ENCODE measurements around the gene LRMDA.

The LRMDA gene

DNA sequence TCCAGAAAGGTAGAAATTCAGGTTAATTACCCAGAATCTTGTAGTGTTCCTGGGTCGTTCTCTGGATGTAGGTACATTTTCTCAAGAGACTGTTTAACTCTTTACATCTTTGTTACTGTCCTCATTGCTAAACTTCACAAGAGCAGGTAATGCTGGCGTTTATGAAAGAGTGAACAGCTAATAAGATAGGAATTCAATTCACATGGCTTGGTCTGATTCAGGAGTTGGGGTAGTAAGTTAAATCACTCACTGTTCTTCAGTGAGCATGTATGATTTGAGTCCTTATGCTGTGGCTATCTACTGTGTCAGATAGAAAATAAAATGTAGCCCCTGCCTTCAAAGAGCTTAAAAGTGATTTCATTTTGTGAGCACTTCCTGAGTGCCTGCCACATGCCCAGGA is 480.0 kb downstream of the LRMDA start:
- no peaks in the 10 kb centered on the region for H3K9me3 Mint-ChIP-seq
- no peaks in the 10 kb centered on the region for H3K36me3 Mint-ChIP-seq
- no peak overlapping the region for H3K27ac Mint-ChIP-seq
- no peaks in the 10 kb centered on the region for H3K4me1 Mint-ChIP-seq
- no peaks in the 10 kb centered on the region for H3K27me3 Mint-ChIP-seq
- H3K4me3 Mint-ChIP-seq, result no peak overlapping the region
- CTCF ChIA-PET, result no interaction called here
- DNase-seq, result no peak

DNA sequence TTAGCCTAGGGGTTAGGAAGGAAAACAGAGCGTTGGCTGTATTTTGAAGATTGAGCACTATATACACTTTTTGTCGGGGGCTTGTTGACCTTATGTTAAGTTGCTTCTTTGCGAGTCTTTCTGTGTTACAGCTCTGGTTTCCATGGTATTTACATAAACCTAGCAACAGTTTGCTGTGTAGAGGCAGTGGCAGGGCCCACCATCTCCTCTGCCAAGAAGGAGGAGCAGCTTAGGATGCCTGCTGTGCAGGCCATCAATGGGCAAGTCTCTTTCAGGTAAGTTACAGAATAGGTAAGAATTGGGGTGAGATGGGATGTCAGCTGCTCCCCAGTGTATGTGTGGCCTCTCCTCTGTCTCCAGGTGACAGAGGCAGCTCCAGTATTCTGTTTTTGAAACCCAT is 485.5 kb downstream of the LRMDA start:
- no peaks in the 10 kb centered on the region for H3K36me3 Mint-ChIP-seq
- DNase-seq, result no peak
- no peaks in the 10 kb centered on the region for H3K9me3 Mint-ChIP-seq
- no peak overlapping the region for H3K27ac Mint-ChIP-seq
- no peak overlapping the region for H3K4me3 Mint-ChIP-seq
- CTCF ChIA-PET, result no interaction called here
- no peaks in the 10 kb centered on the region for H3K27me3 Mint-ChIP-seq
- H3K4me1 Mint-ChIP-seq, result no peaks in the 10 kb centered on the region

DNA sequence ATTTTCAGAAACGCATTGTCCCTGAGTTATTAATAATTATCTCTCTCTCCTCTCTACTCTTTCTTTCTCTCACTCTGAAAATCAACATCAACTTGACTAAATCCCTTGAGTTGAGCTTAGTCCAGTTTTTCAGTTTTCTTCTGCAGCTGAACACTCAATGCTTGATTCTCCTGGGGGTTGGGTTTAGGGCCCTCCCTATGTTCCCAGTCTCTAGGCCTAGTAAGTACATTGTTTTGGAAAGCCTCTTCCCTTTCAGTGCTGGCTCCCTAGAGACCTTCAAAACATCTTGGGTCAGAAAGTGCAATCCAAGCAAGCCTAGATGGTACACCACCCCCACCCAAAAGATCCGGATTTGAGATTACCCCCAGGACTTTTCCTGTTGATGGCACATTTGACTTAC is 488.5 kb downstream of the LRMDA start:
- H3K36me3 Mint-ChIP-seq, result no peaks in the 10 kb centered on the region
- no peak overlapping the region for H3K27ac Mint-ChIP-seq
- DNase-seq, result no peak
- no peaks in the 10 kb centered on the region for H3K4me1 Mint-ChIP-seq
- no peaks in the 10 kb centered on the region for H3K27me3 Mint-ChIP-seq
- CTCF ChIA-PET, result no interaction called here
- no peak overlapping the region for H3K4me3 Mint-ChIP-seq
- H3K9me3 Mint-ChIP-seq, result no peaks in the 10 kb centered on the region

DNA sequence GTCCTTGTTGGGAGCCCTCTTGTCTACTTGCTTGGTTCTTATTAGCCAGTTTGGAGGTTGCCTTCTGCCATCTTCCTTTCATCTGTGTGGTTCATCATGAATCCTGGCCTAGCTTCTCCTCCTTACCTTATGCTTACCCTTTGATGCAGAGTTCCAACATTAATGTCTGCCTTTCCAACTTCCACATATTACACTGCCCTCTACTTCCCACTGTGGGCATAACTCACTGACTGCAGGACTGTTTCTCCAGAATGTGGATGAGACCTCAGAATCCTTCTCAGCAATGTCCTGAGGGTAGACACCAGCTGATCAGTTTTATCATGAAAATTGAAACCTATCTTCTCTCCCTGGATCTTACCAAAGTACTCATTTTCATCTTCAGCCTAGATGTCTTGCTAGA is 491.0 kb downstream of the LRMDA start:
- CTCF ChIA-PET, result no interaction called here
- no peaks in the 10 kb centered on the region for H3K4me1 Mint-ChIP-seq
- H3K27ac Mint-ChIP-seq, result no peak overlapping the region
- no peaks in the 10 kb centered on the region for H3K36me3 Mint-ChIP-seq
- DNase-seq, result no peak
- no peaks in the 10 kb centered on the region for H3K9me3 Mint-ChIP-seq
- no peaks in the 10 kb centered on the region for H3K27me3 Mint-ChIP-seq
- no peak overlapping the region for H3K4me3 Mint-ChIP-seq

DNA sequence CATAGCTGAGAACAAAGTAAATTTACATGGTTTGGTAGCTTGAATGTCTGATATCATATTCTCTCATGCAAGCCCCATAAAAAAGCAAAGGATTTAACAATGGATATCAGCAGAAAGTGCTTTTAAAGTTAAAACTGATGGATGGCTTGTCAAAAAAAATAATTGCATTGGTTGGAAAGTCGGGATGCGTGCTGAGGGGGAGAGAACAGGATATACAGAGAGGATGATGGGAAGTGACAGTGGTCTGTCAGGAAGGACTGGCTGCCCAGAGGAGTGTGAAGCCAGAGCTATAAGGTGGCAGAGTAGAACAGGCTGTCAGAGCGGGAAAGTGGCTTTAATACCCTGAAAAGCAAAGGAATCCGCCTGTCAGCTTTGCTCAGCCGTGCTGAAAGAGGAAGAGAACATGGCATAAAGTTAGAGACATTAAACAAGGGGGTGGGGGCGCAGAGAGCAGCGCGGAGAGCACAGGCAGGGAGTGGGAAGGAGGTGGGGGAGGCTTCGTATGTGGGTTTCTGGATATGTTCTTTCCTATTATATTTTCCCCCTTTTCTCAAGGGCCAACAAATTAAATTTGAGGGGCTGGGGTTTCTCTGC is 493.0 kb downstream of the LRMDA start:
- H3K4me3 Mint-ChIP-seq, result no peak overlapping the region
- no peaks in the 10 kb centered on the region for H3K9me3 Mint-ChIP-seq
- CTCF ChIA-PET, result no interaction called here
- H3K36me3 Mint-ChIP-seq, result no peaks in the 10 kb centered on the region
- H3K27me3 Mint-ChIP-seq, result no peaks in the 10 kb centered on the region
- no peaks in the 10 kb centered on the region for H3K4me1 Mint-ChIP-seq
- DNase-seq, result no peak
- no peak overlapping the region for H3K27ac Mint-ChIP-seq

DNA sequence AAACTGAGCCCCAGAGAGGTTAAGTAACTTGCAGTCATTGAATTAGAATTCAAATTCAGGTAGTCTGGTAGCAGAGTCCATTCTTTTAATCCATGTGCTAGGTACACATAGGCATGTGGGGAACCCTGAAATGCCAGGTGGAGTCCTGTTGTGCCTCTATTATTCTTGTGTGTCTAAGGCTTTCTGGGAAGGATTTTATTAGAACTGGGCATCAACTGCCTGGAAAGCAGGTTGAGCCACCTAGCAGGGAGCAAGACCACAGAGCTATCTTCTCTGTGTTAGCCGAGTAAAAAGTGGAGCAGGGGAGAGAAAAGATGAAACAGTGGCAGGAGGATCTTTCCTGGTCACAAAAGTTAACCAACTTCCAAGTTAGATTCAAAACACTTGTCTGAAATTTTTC is 494.6 kb downstream of the LRMDA start:
- no peaks in the 10 kb centered on the region for H3K36me3 Mint-ChIP-seq
- DNase-seq, result no peak
- no peak overlapping the region for H3K4me3 Mint-ChIP-seq
- no peak overlapping the region for H3K27ac Mint-ChIP-seq
- CTCF ChIA-PET, result no interaction called here
- no peaks in the 10 kb centered on the region for H3K4me1 Mint-ChIP-seq
- H3K27me3 Mint-ChIP-seq, result no peaks in the 10 kb centered on the region
- no peaks in the 10 kb centered on the region for H3K9me3 Mint-ChIP-seq

DNA sequence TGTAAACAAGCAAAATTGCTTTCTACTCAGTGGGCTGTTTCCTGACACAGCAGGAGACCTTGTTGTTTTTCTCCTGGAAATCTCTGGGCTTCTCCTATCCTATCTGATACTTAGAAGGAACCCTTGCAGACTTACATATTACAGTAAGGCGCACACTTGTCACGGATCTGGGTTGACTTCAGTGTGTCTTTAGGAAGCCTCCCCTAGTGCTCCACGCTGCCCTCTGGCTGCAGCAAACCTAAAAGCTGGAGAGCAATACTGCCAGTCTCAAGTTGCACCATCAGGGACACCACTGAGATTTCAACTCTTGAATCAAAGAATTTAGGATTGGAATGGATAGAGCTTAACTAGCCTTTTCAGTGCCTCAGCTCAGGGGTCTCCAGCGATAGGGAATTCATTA is 495.3 kb downstream of the LRMDA start:
- H3K9me3 Mint-ChIP-seq, result no peaks in the 10 kb centered on the region

DNA sequence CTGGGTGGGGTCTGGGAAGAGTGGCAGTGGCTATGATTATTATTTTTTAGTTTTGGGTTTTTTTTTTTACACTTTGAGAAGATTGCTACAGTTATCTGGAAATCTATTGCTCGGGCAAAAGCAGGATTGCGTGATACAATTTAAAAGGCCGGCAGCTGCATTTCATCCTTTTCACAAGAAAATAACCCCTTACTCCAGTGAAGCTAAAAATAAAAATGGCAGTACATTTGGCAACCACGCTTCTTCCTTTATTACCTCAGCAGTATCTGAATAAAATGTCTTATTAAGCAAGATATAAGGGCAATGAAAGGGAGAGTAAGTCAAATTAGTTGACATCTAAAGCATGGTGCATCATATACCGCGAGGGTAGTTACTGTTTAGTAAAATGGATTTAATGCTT is 496.8 kb downstream of the LRMDA start:
- H3K9me3 Mint-ChIP-seq, result no peaks in the 10 kb centered on the region

More for the DNA sequence above, 495.3 kb downstream of the LRMDA start:
- CTCF ChIA-PET, result no interaction called here
- no peak overlapping the region for H3K4me3 Mint-ChIP-seq
- H3K27me3 Mint-ChIP-seq, result no peaks in the 10 kb centered on the region
- DNase-seq, result no peak
- no peaks in the 10 kb centered on the region for H3K4me1 Mint-ChIP-seq
- H3K36me3 Mint-ChIP-seq, result no peaks in the 10 kb centered on the region
- no peak overlapping the region for H3K27ac Mint-ChIP-seq

DNA sequence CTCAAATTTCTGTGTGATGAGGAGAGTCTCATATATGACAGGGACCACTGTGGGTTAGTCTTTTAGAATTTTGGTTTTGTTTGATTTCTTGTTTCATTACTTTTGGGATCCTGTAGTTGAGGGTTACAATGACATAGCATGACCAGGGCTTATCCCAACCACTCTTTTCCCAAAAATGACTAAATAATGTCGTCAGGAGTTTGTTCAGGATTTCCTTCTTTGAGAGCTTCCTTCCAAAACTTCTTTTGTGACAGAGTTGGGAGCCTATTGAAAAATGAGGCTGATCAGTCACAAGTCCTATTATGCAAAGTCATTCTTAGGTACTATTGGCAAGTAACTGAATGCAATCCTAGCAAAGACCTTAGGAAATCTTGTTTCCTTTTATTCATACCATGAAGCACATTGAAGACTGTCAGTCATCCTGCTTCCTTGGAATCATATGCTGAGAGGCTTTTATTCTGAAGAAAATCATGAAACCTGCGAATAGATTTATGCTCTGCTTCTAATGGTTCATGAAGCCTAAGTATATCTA is 498.3 kb downstream of the LRMDA start:
- Mint-ChIP-seq H3K4me3 (no peak overlapping the region), H3K9me3 (no peaks in the 10 kb centered on the region), H3K36me3 (no peaks in the 10 kb centered on the region), H3K4me1 (no peaks in the 10 kb centered on the region), H3K27ac (no peak overlapping the region), H3K27me3 (no peaks in the 10 kb centered on the region)
- no peak for DNase-seq
- CTCF ChIA-PET, result no interaction called here

More for the DNA sequence above, 496.8 kb downstream of the LRMDA start:
- Mint-ChIP-seq H3K36me3 (no peaks in the 10 kb centered on the region), H3K27ac (no peak overlapping the region), H3K27me3 (no peaks in the 10 kb centered on the region), H3K4me3 (no peak overlapping the region), H3K4me1 (no peaks in the 10 kb centered on the region)
- CTCF ChIA-PET, result no interaction called here
- DNase-seq, result no peak

DNA sequence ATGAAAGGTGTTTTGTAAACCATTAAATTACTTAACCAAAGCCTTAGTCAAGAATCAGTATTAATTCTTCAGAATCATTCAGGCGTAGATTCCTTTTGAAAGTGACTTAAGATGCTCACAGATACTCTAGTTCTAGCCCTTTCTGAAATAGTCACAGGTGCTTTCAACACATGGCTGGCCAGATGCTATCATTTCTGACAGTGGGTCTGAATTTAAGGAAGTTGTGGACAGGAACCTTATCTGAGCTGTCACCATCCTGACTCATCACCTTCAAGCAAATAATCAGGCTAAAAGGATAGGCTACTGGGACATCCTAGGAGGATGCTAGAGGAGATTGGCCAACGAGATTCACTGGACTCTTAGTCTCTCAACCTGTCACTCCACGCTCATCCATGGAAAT is 501.5 kb downstream of the LRMDA start:
- DNase-seq, result no peak
- H3K4me3 Mint-ChIP-seq, result no peak overlapping the region
- no peaks in the 10 kb centered on the region for H3K36me3 Mint-ChIP-seq
- no peaks in the 10 kb centered on the region for H3K27me3 Mint-ChIP-seq
- H3K9me3 Mint-ChIP-seq, result no peaks in the 10 kb centered on the region
- CTCF ChIA-PET, result no interaction called here
- H3K4me1 Mint-ChIP-seq, result no peaks in the 10 kb centered on the region
- H3K27ac Mint-ChIP-seq, result no peak overlapping the region

DNA sequence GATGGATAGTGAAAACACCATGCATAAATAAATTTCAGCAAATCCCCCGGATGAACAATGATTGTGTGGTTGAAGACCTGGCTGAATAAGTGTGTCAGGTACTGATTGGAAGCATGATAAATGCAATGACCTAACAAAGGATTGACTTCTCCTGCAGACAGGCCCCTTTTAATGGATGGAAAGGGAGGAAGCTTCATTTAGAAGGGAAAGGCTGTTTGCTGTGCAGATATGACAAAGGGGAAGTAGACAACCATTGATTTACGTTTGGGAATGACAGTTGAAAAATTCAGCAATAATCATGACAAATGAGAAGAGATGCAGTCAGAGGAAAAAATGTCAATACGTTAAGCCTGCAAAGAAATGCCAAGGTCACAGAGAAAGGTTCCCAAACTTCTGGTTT is 503.8 kb downstream of the LRMDA start:
- CTCF ChIA-PET, result interaction anchor here (0.6 kb wide), 1 partner anchor 413 kb away, joined by 4 read pairs; no protein-coding TSS in a partner anchor
- Mint-ChIP-seq H3K36me3 (no peaks in the 10 kb centered on the region), H3K4me3 (no peak overlapping the region), H3K27me3 (no peaks in the 10 kb centered on the region), H3K9me3 (no peaks in the 10 kb centered on the region), H3K27ac (no peak overlapping the region), H3K4me1 (no peaks in the 10 kb centered on the region)
- DNase-seq, result no peak

DNA sequence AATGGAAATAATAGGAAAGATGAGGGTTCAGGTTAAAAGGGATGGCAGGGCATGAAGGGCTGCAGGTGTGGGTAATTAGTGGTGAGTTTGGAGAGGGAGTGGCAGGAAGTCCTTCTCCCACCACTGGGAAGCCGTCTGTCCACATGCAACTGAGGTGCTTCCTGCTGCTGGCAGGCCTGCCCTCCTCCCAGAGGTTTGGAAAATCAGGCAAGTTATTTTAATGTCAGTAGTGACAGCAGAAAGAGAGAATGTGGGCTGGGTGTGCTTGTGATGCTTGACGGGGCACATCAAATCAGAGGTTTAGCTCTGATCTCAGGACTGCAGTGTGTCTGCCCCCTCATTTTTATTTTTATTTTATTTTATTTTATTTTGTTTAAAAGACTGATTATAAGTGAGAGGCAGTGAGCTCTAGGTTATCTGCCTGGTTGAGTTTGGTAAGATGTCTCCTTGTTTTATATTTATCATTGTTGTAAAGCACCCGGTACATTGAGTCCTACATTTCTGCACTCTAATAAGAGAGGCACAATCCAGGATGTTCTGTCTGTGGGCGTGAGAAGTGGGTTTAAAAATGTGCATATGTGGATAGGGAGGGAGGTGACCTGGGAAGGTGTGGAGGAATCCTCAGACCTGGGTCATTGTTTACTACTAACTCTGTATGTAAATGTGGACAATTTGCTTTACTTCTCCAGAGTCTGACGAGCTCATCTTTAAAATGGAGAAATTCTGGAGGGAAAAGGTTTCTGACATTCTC is 504.4 kb downstream of the LRMDA start:
- CTCF ChIA-PET, result no interaction called here

DNA sequence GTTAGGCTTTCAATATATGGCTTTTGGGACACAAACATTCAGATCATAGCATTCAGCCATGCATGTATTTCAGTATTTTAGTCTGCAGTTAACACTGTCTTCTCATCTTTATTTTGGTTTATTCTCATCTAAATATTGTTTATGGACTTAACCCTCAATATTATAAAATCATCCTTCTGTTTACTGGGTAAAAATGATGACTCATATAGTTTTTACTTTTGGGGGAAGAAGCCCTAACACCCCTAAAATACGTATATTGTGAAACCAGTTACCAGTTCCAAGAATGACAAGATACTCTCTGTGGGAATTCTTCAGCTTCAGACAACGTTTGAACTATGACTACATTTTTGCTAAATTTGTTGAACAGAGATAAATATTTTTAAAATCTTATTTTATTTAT is 505.4 kb downstream of the LRMDA start:
- Mint-ChIP-seq H3K27me3 (no peaks in the 10 kb centered on the region), H3K9me3 (no peaks in the 10 kb centered on the region), H3K36me3 (no peaks in the 10 kb centered on the region), H3K4me3 (no peak overlapping the region), H3K4me1 (no peaks in the 10 kb centered on the region), H3K27ac (no peak overlapping the region)
- no peak for DNase-seq
- CTCF ChIA-PET, result no interaction called here

More for the DNA sequence above, 504.4 kb downstream of the LRMDA start:
- H3K4me1 Mint-ChIP-seq, result no peaks in the 10 kb centered on the region
- no peaks in the 10 kb centered on the region for H3K9me3 Mint-ChIP-seq
- H3K4me3 Mint-ChIP-seq, result no peak overlapping the region
- no peak for DNase-seq
- H3K27me3 Mint-ChIP-seq, result no peaks in the 10 kb centered on the region
- H3K27ac Mint-ChIP-seq, result no peak overlapping the region
- no peaks in the 10 kb centered on the region for H3K36me3 Mint-ChIP-seq

DNA sequence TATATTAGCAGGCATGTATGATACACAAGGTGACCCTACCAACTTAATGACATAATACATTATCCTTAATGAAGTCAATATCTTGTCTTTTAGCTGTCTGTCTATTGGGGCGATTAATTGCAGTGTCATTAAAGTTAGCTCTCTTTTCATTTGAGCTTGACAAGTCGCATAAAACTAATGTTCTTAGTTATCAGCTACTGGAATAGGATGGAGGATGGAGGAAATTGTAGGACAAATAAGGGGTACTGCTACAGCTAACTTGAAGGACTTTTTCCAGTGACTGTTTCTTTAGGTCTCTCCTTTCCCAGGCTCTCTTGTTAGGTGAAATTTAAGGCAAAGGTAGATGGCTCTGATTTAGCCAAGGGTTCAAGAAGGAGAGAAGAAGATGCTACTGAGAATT is 506.4 kb downstream of the LRMDA start:
- no peaks in the 10 kb centered on the region for H3K36me3 Mint-ChIP-seq
- H3K9me3 Mint-ChIP-seq, result no peaks in the 10 kb centered on the region
- no peak overlapping the region for H3K4me3 Mint-ChIP-seq
- CTCF ChIA-PET, result no interaction called here
- DNase-seq, result no peak
- no peaks in the 10 kb centered on the region for H3K4me1 Mint-ChIP-seq
- no peaks in the 10 kb centered on the region for H3K27me3 Mint-ChIP-seq
- no peak overlapping the region for H3K27ac Mint-ChIP-seq

DNA sequence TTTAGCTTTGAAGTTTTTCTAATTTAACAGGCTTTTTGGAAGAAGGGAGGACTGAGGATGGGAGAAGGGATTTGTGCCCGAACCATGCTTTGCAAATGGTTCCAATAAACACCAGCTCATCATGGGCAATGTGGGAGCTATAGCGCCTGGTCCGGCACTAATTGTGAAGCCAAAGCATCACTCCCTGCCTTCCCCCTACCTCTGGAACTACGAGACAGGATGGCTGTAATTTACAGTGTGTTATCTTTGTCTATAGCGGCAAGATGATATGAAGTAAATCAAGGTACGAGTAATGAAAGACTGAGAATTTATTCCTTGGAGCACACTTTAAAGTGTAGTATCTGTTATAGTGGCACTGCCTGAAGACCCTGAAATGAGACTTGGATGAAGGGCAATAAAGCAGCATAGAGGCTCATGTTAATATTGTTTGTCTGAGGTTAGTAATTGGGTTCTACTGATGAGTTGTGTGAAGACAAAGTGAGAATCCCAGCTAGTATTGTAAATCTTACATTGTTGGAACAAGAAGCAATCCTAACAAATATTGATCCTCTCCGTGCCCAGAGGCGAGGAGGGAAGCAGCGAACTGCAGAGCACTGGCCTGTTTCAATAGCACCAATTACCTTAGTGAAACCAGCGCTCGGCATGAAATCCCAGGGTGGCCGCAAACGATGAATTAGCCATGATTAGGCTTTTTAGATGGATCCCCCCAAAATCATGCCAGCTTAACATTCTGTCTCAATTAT is 507.1 kb downstream of the LRMDA start:
- no peaks in the 10 kb centered on the region for H3K36me3 Mint-ChIP-seq
- no peaks in the 10 kb centered on the region for H3K27me3 Mint-ChIP-seq
- no peak overlapping the region for H3K4me3 Mint-ChIP-seq
- CTCF ChIA-PET, result no interaction called here
- no peaks in the 10 kb centered on the region for H3K4me1 Mint-ChIP-seq
- H3K27ac Mint-ChIP-seq, result no peak overlapping the region
- H3K9me3 Mint-ChIP-seq, result no peaks in the 10 kb centered on the region
- no peak for DNase-seq
